Suprapubic skin (tissue), 4 donors: ENCODE data around the gene PLA2R1. TPM values are rescaled to one million over a fixed set of nuclear protein-coding genes. Genes with fewer than 3 reads are reported as not detected.

Experiments
- DNase-seq, 2 donors: peaks; one replicate each; pipeline ENCODE4 v3.0.0-alpha.2; 2019; ENCODE audit warnings: low spot score in 2 of 2
- H3K27ac ChIP-seq: fragments of 200-600 bp; sonication (generic); one replicate; pipeline ENCODE4 v1.5.1; 2019
- H3K27me3 ChIP-seq: fragments of 200-600 bp; sonication (generic); one replicate; pipeline ENCODE4 v1.5.1; 2019
- H3K36me3 ChIP-seq: fragments of 200-600 bp; sonication (generic); one replicate; pipeline ENCODE4 v1.5.1; 2019
- H3K4me1 ChIP-seq: fragments of 200-600 bp; sonication (generic); one replicate; pipeline ENCODE4 v1.5.1; 2019
- H3K4me3 ChIP-seq: fragments of 200-600 bp; sonication (generic); one replicate; pipeline ENCODE4 v1.5.1; 2019; ENCODE audit warnings: mild to moderate bottlenecking
- H3K9me3 ChIP-seq: fragments of 200-600 bp; sonication (generic); one replicate; pipeline ENCODE4 v1.5.1; 2019
- CTCF ChIP-seq, 2 donors: fragments of 200-600 bp in 1 of 2; fragments of 450-650 bp in 1 of 2; sonication (generic) in 1 of 2; IDR thresholded peaks; one replicate each; pipeline ENCODE4 v1.5.1; 2016 to 2019; ENCODE audit warnings: antibody characterized with exemption in 2 of 2, mild to moderate bottlenecking in 1 of 2, moderate library complexity in 1 of 2
- EP300 ChIP-seq: sonication (generic); formaldehyde crosslinking; IDR thresholded peaks from one replicate; pipeline ENCODE4 v1.6.1; 2017; ENCODE audit warnings: antibody characterized with exemption
- POLR2A ChIP-seq, 2 donors: fragments of 450-650 bp; IDR thresholded peaks; one replicate each; pipeline ENCODE4 v1.6.1; 2017; ENCODE audit warnings: antibody characterized with exemption in 2 of 2, mild to moderate bottlenecking in 2 of 2, moderate library complexity in 2 of 2
- POLR2AphosphoS5 ChIP-seq, 3 donors: sonication (generic); formaldehyde crosslinking; IDR thresholded peaks; one replicate each; pipeline ENCODE4 v1.6.1; 2017; ENCODE audit warnings: antibody characterized with exemption in 3 of 3
- WGBS: methylation state at CpG from one replicate; pipeline ENCODE4 v1.1.5; 2018; 5-methylcytosine and 5-hydroxymethylcytosine counted together
- total RNA-seq, 4 donors: library from RNA; depleted of rRNA; stranded (reverse); fragments of >200 nt; gene quantifications; one replicate each; pipeline ENCODE4 v1.1.0, GENCODE V29; 2016

The PLA2R1 gene
- total RNA-seq, 4 donors from 2014 or later = 31.3 to 68.8 (median 40.8) TPM

GRCh38 chr2:159961451-159961850 is 101.0 kb downstream of the PLA2R1 start:
- WGBS = 72% methylated on average over 4 of the region's 4 CpGs
- no peak for TF ChIP-seq EP300
- TF ChIP-seq POLR2A (IDR thresholded peaks at IDR 0.05) = no peak
- no peak for TF ChIP-seq CTCF (IDR thresholded peaks at IDR 0.05)
- no peak for TF ChIP-seq POLR2AphosphoS5 (IDR thresholded peaks at IDR 0.05)
- Histone ChIP-seq H3K27ac (no peak overlapping the region), H3K4me3 (no peak overlapping the region), H3K9me3 (no peaks in the 10 kb centered on the region), H3K27me3 (no peaks in the 10 kb centered on the region), H3K4me1 (peaks cover 20% of the 10 kb centered on the region), H3K36me3 (peaks cover 17% of the 10 kb centered on the region)
- no peak for DNase-seq

- Histone ChIP-seq H3K27ac (peak overlapping the region; percentile 29), H3K27me3 (no peaks in the 10 kb centered on the region), H3K4me3 (no peak overlapping the region), H3K9me3 (no peaks in the 10 kb centered on the region), H3K36me3 (peaks cover 18% of the 10 kb centered on the region), H3K4me1 (peaks cover 20% of the 10 kb centered on the region)
- no peak for DNase-seq
- TF ChIP-seq POLR2A (IDR thresholded peaks at IDR 0.05) = no peak
- TF ChIP-seq POLR2AphosphoS5 (IDR thresholded peaks at IDR 0.05) = no peak
- no peak for TF ChIP-seq EP300
- TF ChIP-seq CTCF (IDR thresholded peaks at IDR 0.05) = no peak
- WGBS = 44% methylated on average over 2 of the region's 2 CpGs
Observed at GRCh38 chr2:159961037-159961436, 101.4 kb downstream of the PLA2R1 start.

- peaks cover 16% of the 10 kb centered on the region for H3K36me3 ChIP-seq
- no peak overlapping the region for H3K27ac ChIP-seq
- DNase-seq = no peak
- 83% methylated on average over 2 of the region's 2 CpGs for WGBS
- H3K4me3 ChIP-seq = no peak overlapping the region
- H3K4me1 ChIP-seq = peaks cover 20% of the 10 kb centered on the region
- TF ChIP-seq POLR2AphosphoS5 (IDR thresholded peaks at IDR 0.05) = no peak
- TF ChIP-seq POLR2A (IDR thresholded peaks at IDR 0.05) = no peak
- no peak for TF ChIP-seq EP300
- no peak for TF ChIP-seq CTCF (IDR thresholded peaks at IDR 0.05)
- H3K9me3 ChIP-seq = no peaks in the 10 kb centered on the region
- no peaks in the 10 kb centered on the region for H3K27me3 ChIP-seq
Observed at GRCh38 chr2:159960414-159960813, 102.0 kb downstream of the PLA2R1 start.

GRCh38 chr2:159959136-159959535 is 103.3 kb downstream of the PLA2R1 start:
- Histone ChIP-seq H3K4me3 (no peak overlapping the region), H3K9me3 (no peaks in the 10 kb centered on the region), H3K4me1 (peaks cover 20% of the 10 kb centered on the region), H3K36me3 (peaks cover 19% of the 10 kb centered on the region), H3K27ac (no peak overlapping the region), H3K27me3 (no peaks in the 10 kb centered on the region)
- no peak for TF ChIP-seq EP300
- no peak for TF ChIP-seq POLR2A (IDR thresholded peaks at IDR 0.05)
- no peak for TF ChIP-seq CTCF (IDR thresholded peaks at IDR 0.05)
- TF ChIP-seq POLR2AphosphoS5 (IDR thresholded peaks at IDR 0.05) = no peak
- WGBS = 45% methylated on average over 3 of the region's 3 CpGs
- no peak for DNase-seq

- H3K4me3 ChIP-seq = no peak overlapping the region
- DNase-seq = no peak
- 71% methylated on average over 2 of the region's 2 CpGs for WGBS
- no peak for TF ChIP-seq POLR2AphosphoS5 (IDR thresholded peaks at IDR 0.05)
- no peak for TF ChIP-seq EP300
- TF ChIP-seq POLR2A (IDR thresholded peaks at IDR 0.05) = no peak
- peaks cover 38% of the 10 kb centered on the region for H3K36me3 ChIP-seq
- H3K27ac ChIP-seq = no peak overlapping the region
- no peaks in the 10 kb centered on the region for H3K27me3 ChIP-seq
- H3K4me1 ChIP-seq = no peaks in the 10 kb centered on the region
- no peaks in the 10 kb centered on the region for H3K9me3 ChIP-seq
Observed at GRCh38 chr2:159953136-159953823, 109.1 kb downstream of the PLA2R1 start.
